NCI-H1930 (cell line): ENCODE measurements around the gene MRTFA.

Source experiments
- DNase-seq, 2 experiments: peaks; one replicate each; lab custom pipeline; 2025; lab: John Stamatoyannopoulos, UW

Gene MRTFA

GRCh38 chr22:40463017-40463631 is 173.4 kb downstream of the MRTFA start:
- no peak for DNase-seq

- DNase-seq: no peak
Measured at GRCh38 chr22:40462195-40462984, 174.1 kb downstream of the MRTFA start.

GRCh38 chr22:40453671-40454070 is 182.8 kb downstream of the MRTFA start:
- DNase-seq: no peak

GRCh38 chr22:40452730-40453487 is 183.6 kb downstream of the MRTFA start:
- DNase-seq: no peak

GRCh38 chr22:40451210-40451609 is 185.3 kb downstream of the MRTFA start:
- DNase-seq: no peak

GRCh38 chr22:40450616-40451015 is 185.9 kb downstream of the MRTFA start:
- DNase-seq: no peak

GRCh38 chr22:40449676-40450035 is 186.9 kb downstream of the MRTFA start:
- no peak for DNase-seq

- no peak for DNase-seq
Measured at GRCh38 chr22:40446203-40446602, 190.3 kb downstream of the MRTFA start.

GRCh38 chr22:40444178-40444831 is 192.2 kb downstream of the MRTFA start:
- DNase-seq: no peak

GRCh38 chr22:40443732-40444131 is 192.8 kb downstream of the MRTFA start:
- no peak for DNase-seq

- DNase-seq: no peak
Measured at GRCh38 chr22:40441761-40442390, 194.6 kb downstream of the MRTFA start.

- DNase-seq: no peak
Measured at GRCh38 chr22:40436505-40437431, 199.8 kb downstream of the MRTFA start.

- no peak for DNase-seq
Measured at GRCh38 chr22:40434745-40435144, 201.8 kb downstream of the MRTFA start.

GRCh38 chr22:40434106-40434505 is 202.4 kb downstream of the MRTFA start:
- no peak for DNase-seq

- DNase-seq: no peak
Measured at GRCh38 chr22:40433416-40434090, 203.0 kb downstream of the MRTFA start.

GRCh38 chr22:40432625-40433024 is 203.9 kb downstream of the MRTFA start:
- no peak for DNase-seq

- no peak for DNase-seq
Measured at GRCh38 chr22:40432157-40432556, 204.4 kb downstream of the MRTFA start.

- no peak for DNase-seq
Measured at GRCh38 chr22:40430991-40431390, 205.5 kb downstream of the MRTFA start.

GRCh38 chr22:40429481-40429880 is 207.0 kb downstream of the MRTFA start:
- DNase-seq: no peak

GRCh38 chr22:40428796-40429195 is 207.7 kb downstream of the MRTFA start:
- DNase-seq: no peak
